Measurements from ENCODE around the gene MPPED1. TPM values are rescaled to one million over a fixed set of nuclear protein-coding genes. Genes with fewer than 3 reads are reported as not detected.

Gene MPPED1
- polyA plus RNA-seq, 1 donor: 0.61 TPM

DNA sequence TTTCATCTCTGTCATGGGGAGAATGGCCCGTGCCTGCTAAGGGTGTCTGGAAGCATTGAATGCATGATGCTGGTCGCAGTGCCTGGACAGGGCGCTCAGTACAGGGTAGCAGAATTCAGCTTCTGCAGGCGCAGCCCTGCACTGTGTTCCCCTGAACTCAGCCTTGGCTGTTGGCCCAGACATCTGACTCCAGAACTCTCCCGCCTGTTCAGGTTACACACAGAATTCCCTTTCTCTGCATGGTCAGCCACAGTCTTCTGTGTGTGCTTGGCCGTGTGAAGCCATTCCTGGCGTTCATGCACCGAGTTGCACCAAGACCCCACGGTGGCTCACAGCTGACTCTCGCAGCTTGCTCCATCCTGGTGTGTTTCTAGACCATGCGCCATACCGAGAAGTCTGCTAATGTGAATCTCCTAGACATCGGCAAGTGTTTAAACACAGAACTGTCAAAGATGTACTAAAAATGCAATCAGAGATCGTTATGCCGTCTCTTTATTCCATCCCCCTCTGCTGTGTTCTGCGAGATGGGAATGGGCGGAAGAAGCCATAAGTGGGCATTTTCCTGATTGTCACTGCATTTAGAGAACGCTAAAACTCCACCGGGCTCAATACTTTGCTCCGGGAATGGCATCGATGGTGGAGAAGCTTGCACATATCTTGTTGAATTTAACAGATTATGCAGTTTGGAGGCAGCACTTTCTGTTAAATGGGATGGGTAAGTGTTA is 55.6 kb downstream of the MPPED1 start:
- no peak for DNase-seq
- Histone ChIP-seq H3K4me3 (ENCODE audit: low read length) (no peak overlapping the region), H3K4me1 (ENCODE audit: control insufficient read depth, insufficient read depth, low read length) (no peaks in the 10 kb centered on the region), H3K27me3 (ENCODE audit: control insufficient read depth, insufficient read depth, low read length) (no peaks in the 10 kb centered on the region), H3K36me3 (ENCODE audit: control insufficient read depth, insufficient read depth, low read length) (no peaks in the 10 kb centered on the region), H3K27ac (ENCODE audit: low read length) (no peak overlapping the region), H3K9me3 (ENCODE audit: control insufficient read depth, low read depth, low read length) (no peaks in the 10 kb centered on the region)
- 81% methylated on average over 4 of the region's 21 CpGs for WGBS (ENCODE audit: insufficient coverage, low lambda C conversion rate)

DNA sequence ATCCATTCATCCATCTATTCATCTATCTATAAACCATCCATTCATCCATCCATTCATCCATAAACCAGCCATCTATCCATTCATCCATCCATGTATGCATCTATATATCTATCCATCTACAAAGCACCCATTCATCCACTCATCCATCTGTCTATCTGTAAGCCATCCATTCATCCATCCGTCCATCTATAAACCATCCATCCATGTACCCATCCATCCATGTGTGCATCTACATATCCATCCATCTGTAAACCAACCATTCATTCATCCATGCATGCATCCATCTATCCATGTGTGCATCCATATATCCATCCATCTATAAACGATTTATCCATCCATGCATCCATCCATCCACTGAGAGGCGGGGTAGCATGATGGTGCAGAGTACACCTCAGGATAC is 58.4 kb downstream of the MPPED1 start:
- H3K4me3 ChIP-seq (ENCODE audit: low read length): no peak overlapping the region
- no peaks in the 10 kb centered on the region for H3K27me3 ChIP-seq (ENCODE audit: control insufficient read depth, insufficient read depth, low read length)
- 88% methylated on average over 1 of the region's 3 CpGs for WGBS (ENCODE audit: insufficient coverage, low lambda C conversion rate)
- no peaks in the 10 kb centered on the region for H3K9me3 ChIP-seq (ENCODE audit: control insufficient read depth, low read depth, low read length)
- H3K4me1 ChIP-seq (ENCODE audit: control insufficient read depth, insufficient read depth, low read length): no peaks in the 10 kb centered on the region
- no peak for DNase-seq
- no peak overlapping the region for H3K27ac ChIP-seq (ENCODE audit: low read length)
- H3K36me3 ChIP-seq (ENCODE audit: control insufficient read depth, insufficient read depth, low read length): no peaks in the 10 kb centered on the region

DNA sequence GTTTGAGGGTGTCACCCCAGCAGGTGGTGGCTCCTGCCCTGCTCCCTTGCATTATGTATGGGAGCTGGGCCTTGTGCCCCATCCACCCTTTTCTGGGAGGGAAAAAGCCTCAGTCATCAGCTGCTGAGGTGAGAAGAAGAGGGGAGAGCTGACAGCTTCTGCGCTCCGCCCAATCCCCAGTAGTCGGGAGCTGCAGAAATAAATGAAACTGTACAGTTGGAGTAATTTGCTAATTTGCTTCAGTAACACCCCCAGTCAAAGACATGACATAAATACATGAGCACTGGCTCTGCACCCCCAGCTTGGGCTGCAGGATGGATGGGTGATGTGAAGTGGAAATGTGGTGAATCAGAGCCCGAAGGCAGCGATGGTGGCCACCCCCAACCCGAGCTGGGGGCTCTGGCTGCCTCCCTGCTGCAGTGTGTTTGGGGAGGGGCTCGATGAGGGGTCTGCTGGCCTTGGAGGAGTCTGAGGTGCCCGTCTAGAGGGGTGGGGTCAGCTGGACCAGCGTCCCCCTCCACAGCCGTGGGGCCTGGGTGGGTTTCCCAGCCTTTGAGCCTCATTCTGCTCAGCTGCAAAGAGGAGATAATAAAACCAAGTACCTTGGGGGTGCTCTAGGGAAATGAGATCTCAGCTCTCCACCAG is 59.2 kb downstream of the MPPED1 start:
- WGBS (ENCODE audit: insufficient coverage, low lambda C conversion rate): no CpG with 5 or more reads among the region's 10 CpGs
- DNase-seq: no peak
- Histone ChIP-seq H3K4me1 (ENCODE audit: control insufficient read depth, insufficient read depth, low read length) (no peaks in the 10 kb centered on the region), H3K27me3 (ENCODE audit: control insufficient read depth, insufficient read depth, low read length) (no peaks in the 10 kb centered on the region), H3K27ac (ENCODE audit: low read length) (no peak overlapping the region), H3K36me3 (ENCODE audit: control insufficient read depth, insufficient read depth, low read length) (no peaks in the 10 kb centered on the region), H3K9me3 (ENCODE audit: control insufficient read depth, low read depth, low read length) (no peaks in the 10 kb centered on the region), H3K4me3 (ENCODE audit: low read length) (no peak overlapping the region)

GRCh38 chr22:43471606-43472135 is 59.9 kb downstream of the MPPED1 start:
- no peak overlapping the region for H3K27ac ChIP-seq (ENCODE audit: low read length)
- H3K27me3 ChIP-seq (ENCODE audit: control insufficient read depth, insufficient read depth, low read length): no peaks in the 10 kb centered on the region
- no peak overlapping the region for H3K4me3 ChIP-seq (ENCODE audit: low read length)
- H3K9me3 ChIP-seq (ENCODE audit: control insufficient read depth, low read depth, low read length): no peaks in the 10 kb centered on the region
- no CpG with 5 or more reads among the region's 11 CpGs for WGBS (ENCODE audit: insufficient coverage, low lambda C conversion rate)
- no peaks in the 10 kb centered on the region for H3K36me3 ChIP-seq (ENCODE audit: control insufficient read depth, insufficient read depth, low read length)
- no peak for DNase-seq
- no peaks in the 10 kb centered on the region for H3K4me1 ChIP-seq (ENCODE audit: control insufficient read depth, insufficient read depth, low read length)

- no peaks in the 10 kb centered on the region for H3K9me3 ChIP-seq (ENCODE audit: control insufficient read depth, low read depth, low read length)
- no peak overlapping the region for H3K27ac ChIP-seq (ENCODE audit: low read length)
- WGBS (ENCODE audit: insufficient coverage, low lambda C conversion rate): no CpG with 5 or more reads among the region's 8 CpGs
- DNase-seq: no peak
- H3K4me3 ChIP-seq (ENCODE audit: low read length): no peak overlapping the region
- no peaks in the 10 kb centered on the region for H3K4me1 ChIP-seq (ENCODE audit: control insufficient read depth, insufficient read depth, low read length)
- no peaks in the 10 kb centered on the region for H3K36me3 ChIP-seq (ENCODE audit: control insufficient read depth, insufficient read depth, low read length)
- no peaks in the 10 kb centered on the region for H3K27me3 ChIP-seq (ENCODE audit: control insufficient read depth, insufficient read depth, low read length)
Measured at GRCh38 chr22:43473031-43473430, 61.2 kb downstream of the MPPED1 start.

- no peak overlapping the region for H3K4me3 ChIP-seq (ENCODE audit: low read length)
- no peaks in the 10 kb centered on the region for H3K4me1 ChIP-seq (ENCODE audit: control insufficient read depth, insufficient read depth, low read length)
- H3K27ac ChIP-seq (ENCODE audit: low read length): no peak overlapping the region
- no CpG with 5 or more reads among the region's 9 CpGs for WGBS (ENCODE audit: insufficient coverage, low lambda C conversion rate)
- no peaks in the 10 kb centered on the region for H3K36me3 ChIP-seq (ENCODE audit: control insufficient read depth, insufficient read depth, low read length)
- no peaks in the 10 kb centered on the region for H3K27me3 ChIP-seq (ENCODE audit: control insufficient read depth, insufficient read depth, low read length)
- H3K9me3 ChIP-seq (ENCODE audit: control insufficient read depth, low read depth, low read length): no peaks in the 10 kb centered on the region
- DNase-seq: no peak
Measured at GRCh38 chr22:43473441-43473840, 61.6 kb downstream of the MPPED1 start.

GRCh38 chr22:43474161-43475101 is 62.6 kb downstream of the MPPED1 start:
- no CpG with 5 or more reads among the region's 28 CpGs for WGBS (ENCODE audit: insufficient coverage, low lambda C conversion rate)
- no peak overlapping the region for H3K4me3 ChIP-seq (ENCODE audit: low read length)
- no peaks in the 10 kb centered on the region for H3K9me3 ChIP-seq (ENCODE audit: control insufficient read depth, low read depth, low read length)
- H3K27ac ChIP-seq (ENCODE audit: low read length): no peak overlapping the region
- peak; percentile 23 to 54 for DNase-seq
- no peaks in the 10 kb centered on the region for H3K4me1 ChIP-seq (ENCODE audit: control insufficient read depth, insufficient read depth, low read length)
- H3K36me3 ChIP-seq (ENCODE audit: control insufficient read depth, insufficient read depth, low read length): no peaks in the 10 kb centered on the region
- no peaks in the 10 kb centered on the region for H3K27me3 ChIP-seq (ENCODE audit: control insufficient read depth, insufficient read depth, low read length)

DNA sequence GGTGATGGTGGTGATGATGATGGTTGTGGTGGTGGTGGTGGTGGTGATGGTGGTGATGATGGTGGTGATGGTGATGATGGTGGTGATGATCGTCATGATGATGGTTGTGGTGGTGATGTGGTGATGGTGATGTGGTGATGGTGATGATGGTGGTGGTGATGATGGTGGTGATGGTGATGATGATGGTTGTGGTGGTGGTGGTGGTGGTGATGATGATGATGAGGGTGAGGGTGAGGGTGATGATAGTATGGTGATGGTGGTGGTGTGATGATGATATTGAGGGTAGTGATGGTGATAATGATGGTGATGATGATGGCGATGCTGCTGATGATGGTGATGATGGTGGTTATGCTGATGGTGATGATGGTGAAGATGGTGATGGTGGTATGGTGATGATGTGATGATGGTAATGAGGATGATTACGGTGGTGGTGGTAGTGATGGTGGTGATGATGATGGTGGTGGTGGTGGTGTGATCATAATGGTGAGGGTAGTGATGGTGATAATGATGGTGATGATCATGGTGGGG is 63.8 kb downstream of the MPPED1 start:
- H3K4me1 ChIP-seq (ENCODE audit: control insufficient read depth, insufficient read depth, low read length): no peaks in the 10 kb centered on the region
- no peak overlapping the region for H3K4me3 ChIP-seq (ENCODE audit: low read length)
- H3K36me3 ChIP-seq (ENCODE audit: control insufficient read depth, insufficient read depth, low read length): no peaks in the 10 kb centered on the region
- H3K9me3 ChIP-seq (ENCODE audit: control insufficient read depth, low read depth, low read length): no peaks in the 10 kb centered on the region
- DNase-seq: no peak
- H3K27ac ChIP-seq (ENCODE audit: low read length): no peak overlapping the region
- WGBS (ENCODE audit: insufficient coverage, low lambda C conversion rate): 100% methylated on average over 3 of the region's 3 CpGs
- H3K27me3 ChIP-seq (ENCODE audit: control insufficient read depth, insufficient read depth, low read length): no peaks in the 10 kb centered on the region

GRCh38 chr22:43476341-43476740 is 64.5 kb downstream of the MPPED1 start:
- WGBS (ENCODE audit: insufficient coverage, low lambda C conversion rate): no CpG with 5 or more reads among the region's 5 CpGs
- H3K4me1 ChIP-seq (ENCODE audit: control insufficient read depth, insufficient read depth, low read length): no peaks in the 10 kb centered on the region
- no peaks in the 10 kb centered on the region for H3K36me3 ChIP-seq (ENCODE audit: control insufficient read depth, insufficient read depth, low read length)
- no peak for DNase-seq
- no peak overlapping the region for H3K4me3 ChIP-seq (ENCODE audit: low read length)
- H3K27me3 ChIP-seq (ENCODE audit: control insufficient read depth, insufficient read depth, low read length): no peaks in the 10 kb centered on the region
- H3K27ac ChIP-seq (ENCODE audit: low read length): no peak overlapping the region
- no peaks in the 10 kb centered on the region for H3K9me3 ChIP-seq (ENCODE audit: control insufficient read depth, low read depth, low read length)

Data from large intestine (tissue), 3 donors.